PFSK-1 (cell line): ENCODE data around the gene ERCC6.

Experiments used
- POLR2AphosphoS5 ChIP-seq: IDR thresholded peaks from 2 replicates; pipeline ENCODE4 v1.6.1; 2012; ENCODE audit warnings: low read depth, mild to moderate bottlenecking, control low read depth, low read length, moderate library complexity
- SIN3A ChIP-seq: IDR thresholded peaks from 2 replicates; pipeline ENCODE4 v1.6.1; 2012; ENCODE audit warnings: mild to moderate bottlenecking, low read length, moderate library complexity, borderline replicate concordance; ENCODE audit not compliant: insufficient read depth
- TAF1 ChIP-seq: IDR thresholded peaks from 2 replicates; pipeline ENCODE4 v1.6.1; 2012; ENCODE audit warnings: low read length, control low read depth, borderline replicate concordance; ENCODE audit not compliant: insufficient read depth
- TF ChIP-seq, protein P1 (sequence below), 2 experiments: IDR thresholded peaks; 2 replicates each; pipeline versions ENCODE4 v1.6.1 to v1.8.0; 2011 to 2012; ENCODE audit warnings: low read depth in 2 of 2, low read length in 2 of 2, control low read depth in 1 of 2, inconsistent platforms in 1 of 2, mild to moderate bottlenecking in 1 of 2, moderate library complexity in 1 of 2; ENCODE audit not compliant: insufficient read depth in 1 of 2

DNA sequence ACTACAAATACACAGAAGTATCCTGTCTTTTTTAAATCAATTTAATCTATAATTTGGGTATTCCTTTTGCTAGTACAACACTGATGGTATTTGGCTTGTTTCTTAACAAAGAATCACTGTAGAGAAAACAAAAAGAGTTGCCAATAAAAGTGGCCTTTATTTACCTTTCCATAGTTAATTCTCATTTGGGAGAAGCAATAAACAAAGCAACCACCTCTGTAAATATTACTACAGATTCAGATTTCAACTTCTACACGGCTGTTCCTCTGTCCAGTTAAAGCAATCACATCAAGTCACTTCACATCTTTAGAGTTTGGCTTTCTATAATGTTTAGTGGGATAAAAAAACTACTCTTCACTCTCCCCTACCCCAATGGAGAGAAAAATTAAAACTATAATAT is 34.4 kb downstream of the ERCC6 start:
- TF ChIP-seq POLR2AphosphoS5 (no peak), TAF1 (no peak), SIN3A (no peak)
- TF ChIP-seq, protein P1, sequence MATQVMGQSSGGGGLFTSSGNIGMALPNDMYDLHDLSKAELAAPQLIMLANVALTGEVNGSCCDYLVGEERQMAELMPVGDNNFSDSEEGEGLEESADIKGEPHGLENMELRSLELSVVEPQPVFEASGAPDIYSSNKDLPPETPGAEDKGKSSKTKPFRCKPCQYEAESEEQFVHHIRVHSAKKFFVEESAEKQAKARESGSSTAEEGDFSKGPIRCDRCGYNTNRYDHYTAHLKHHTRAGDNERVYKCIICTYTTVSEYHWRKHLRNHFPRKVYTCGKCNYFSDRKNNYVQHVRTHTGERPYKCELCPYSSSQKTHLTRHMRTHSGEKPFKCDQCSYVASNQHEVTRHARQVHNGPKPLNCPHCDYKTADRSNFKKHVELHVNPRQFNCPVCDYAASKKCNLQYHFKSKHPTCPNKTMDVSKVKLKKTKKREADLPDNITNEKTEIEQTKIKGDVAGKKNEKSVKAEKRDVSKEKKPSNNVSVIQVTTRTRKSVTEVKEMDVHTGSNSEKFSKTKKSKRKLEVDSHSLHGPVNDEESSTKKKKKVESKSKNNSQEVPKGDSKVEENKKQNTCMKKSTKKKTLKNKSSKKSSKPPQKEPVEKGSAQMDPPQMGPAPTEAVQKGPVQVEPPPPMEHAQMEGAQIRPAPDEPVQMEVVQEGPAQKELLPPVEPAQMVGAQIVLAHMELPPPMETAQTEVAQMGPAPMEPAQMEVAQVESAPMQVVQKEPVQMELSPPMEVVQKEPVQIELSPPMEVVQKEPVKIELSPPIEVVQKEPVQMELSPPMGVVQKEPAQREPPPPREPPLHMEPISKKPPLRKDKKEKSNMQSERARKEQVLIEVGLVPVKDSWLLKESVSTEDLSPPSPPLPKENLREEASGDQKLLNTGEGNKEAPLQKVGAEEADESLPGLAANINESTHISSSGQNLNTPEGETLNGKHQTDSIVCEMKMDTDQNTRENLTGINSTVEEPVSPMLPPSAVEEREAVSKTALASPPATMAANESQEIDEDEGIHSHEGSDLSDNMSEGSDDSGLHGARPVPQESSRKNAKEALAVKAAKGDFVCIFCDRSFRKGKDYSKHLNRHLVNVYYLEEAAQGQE (IDR thresholded peaks at IDR 0.05; ENCODE audit: insufficient read depth in 1 of 2, low read depth in 2 of 2, low read length in 2 of 2), result no peak
